ENCODE data around the gene MRPL40.
"Not testable (repeated sequence)": the region's sequence is repeated elsewhere in the genome, so short reads cannot be mapped to it uniquely, and the experiment has no call there.

GRCh38 chr22:19436444-19437161, 4.3 kb downstream of the MRPL40 start:
- TF ChIP-seq, protein P1, sequence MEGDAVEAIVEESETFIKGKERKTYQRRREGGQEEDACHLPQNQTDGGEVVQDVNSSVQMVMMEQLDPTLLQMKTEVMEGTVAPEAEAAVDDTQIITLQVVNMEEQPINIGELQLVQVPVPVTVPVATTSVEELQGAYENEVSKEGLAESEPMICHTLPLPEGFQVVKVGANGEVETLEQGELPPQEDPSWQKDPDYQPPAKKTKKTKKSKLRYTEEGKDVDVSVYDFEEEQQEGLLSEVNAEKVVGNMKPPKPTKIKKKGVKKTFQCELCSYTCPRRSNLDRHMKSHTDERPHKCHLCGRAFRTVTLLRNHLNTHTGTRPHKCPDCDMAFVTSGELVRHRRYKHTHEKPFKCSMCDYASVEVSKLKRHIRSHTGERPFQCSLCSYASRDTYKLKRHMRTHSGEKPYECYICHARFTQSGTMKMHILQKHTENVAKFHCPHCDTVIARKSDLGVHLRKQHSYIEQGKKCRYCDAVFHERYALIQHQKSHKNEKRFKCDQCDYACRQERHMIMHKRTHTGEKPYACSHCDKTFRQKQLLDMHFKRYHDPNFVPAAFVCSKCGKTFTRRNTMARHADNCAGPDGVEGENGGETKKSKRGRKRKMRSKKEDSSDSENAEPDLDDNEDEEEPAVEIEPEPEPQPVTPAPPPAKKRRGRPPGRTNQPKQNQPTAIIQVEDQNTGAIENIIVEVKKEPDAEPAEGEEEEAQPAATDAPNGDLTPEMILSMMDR (conservative IDR thresholded peaks at IDR 0.05 in 1 of 2, IDR thresholded peaks at IDR 0.05 in 1 of 2; ENCODE audit: low read depth in 1 of 2, low read length in 2 of 2): not testable (repeated sequence)
- TF ChIP-seq EZH2 (IDR thresholded peaks at IDR 0.05; ENCODE audit: low read length, missing control alignments): not testable (repeated sequence)
